HEK293T (cell line): ENCODE measurements around the gene CLCNKA.

Source experiments
- BHLHE40 ChIP-seq: fragments of 450-650 bp; IDR thresholded peaks from 2 replicates; pipeline ENCODE4 v1.6.1; 2016; ENCODE audit warnings: mild to moderate bottlenecking, moderate library complexity, borderline replicate concordance
- CTBP1 ChIP-seq: fragments of 450-650 bp; IDR thresholded peaks from 2 replicates; pipeline ENCODE4 v1.6.1; 2016; ENCODE audit warnings: borderline replicate concordance
- ELF4 ChIP-seq: fragments of 450-650 bp; IDR thresholded peaks from 2 replicates; pipeline ENCODE4 v1.6.1; 2017; ENCODE audit warnings: antibody characterized with exemption
- FOXK2 ChIP-seq: fragments of 450-650 bp; IDR thresholded peaks from 2 replicates; pipeline ENCODE4 v1.6.1; 2016; ENCODE audit warnings: mild to moderate bottlenecking
- FOXM1 ChIP-seq: fragments of 450-650 bp; IDR thresholded peaks from 2 replicates; pipeline ENCODE4 v1.6.1; 2017; ENCODE audit warnings: mild to moderate bottlenecking, borderline replicate concordance
- HDGF ChIP-seq: fragments of 450-650 bp; IDR thresholded peaks from 2 replicates; pipeline ENCODE4 v1.6.1; 2017; ENCODE audit warnings: antibody characterized with exemption, borderline replicate concordance
- L3MBTL2 ChIP-seq: fragments of 450-650 bp; conservative IDR thresholded peaks from 2 replicates; pipeline ENCODE4 v1.6.1; 2016; ENCODE audit warnings: mild to moderate bottlenecking
- NFRKB ChIP-seq: fragments of 450-650 bp; IDR thresholded peaks from 2 replicates; pipeline ENCODE4 v1.6.1; 2016; ENCODE audit warnings: mild to moderate bottlenecking, moderate library complexity
- SP1 ChIP-seq: fragments of 450-650 bp; IDR thresholded peaks from 2 replicates; pipeline ENCODE4 v1.6.1; 2017
- TARDBP ChIP-seq: fragments of 450-650 bp; IDR thresholded peaks from 2 replicates; pipeline ENCODE4 v1.6.1; 2016

DNA sequence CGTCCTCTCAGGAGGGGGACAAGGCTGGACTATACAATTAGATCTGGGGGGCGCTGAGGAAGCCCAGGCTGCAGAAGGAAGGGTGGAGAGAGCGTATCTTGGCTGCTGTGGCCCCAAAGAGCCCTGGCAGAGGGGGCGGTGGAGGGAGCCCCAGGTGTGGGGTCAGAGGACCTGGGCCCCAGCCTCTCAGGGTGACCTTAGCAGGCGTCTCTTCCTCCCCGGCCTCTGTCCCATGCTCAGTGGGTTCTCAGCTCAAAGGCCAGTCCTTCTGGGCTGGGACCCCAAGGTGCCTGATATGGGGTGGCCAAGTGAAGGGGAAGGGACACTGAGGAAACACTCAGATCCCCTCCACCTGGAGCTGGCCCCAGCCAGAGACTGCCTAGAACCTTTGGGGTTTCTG is 49.8 kb downstream of the CLCNKA start:
- TF ChIP-seq BHLHE40 (no peak), HDGF (no peak), NFRKB (no peak), SP1 (no peak), FOXK2 (no peak), TARDBP (no peak), CTBP1 (no peak), ELF4 (no peak), L3MBTL2 (no peak), FOXM1 (no peak)
